ENCODE results near the gene WDR31.
A peak's percentile ranks its signal among the peaks of the same experiment; 100 is the strongest.
"Not testable (repeated sequence)": the region's sequence is repeated elsewhere in the genome, so short reads cannot be mapped to it uniquely, and the experiment has no call there.

WDR31 gene

GRCh38 chr9:113340011-113340699, at the start of gene WDR31:
TSS of gene WDR31 (minus strand) at chr9:113340275. CDS start at chr9:113332022, 8,253 bp downstream.
- Histone ChIP-seq H3K36me3 (no peaks in the 10 kb centered on the region), H4K20me1 (no peaks in the 10 kb centered on the region), H3K4me2 (peak within 1 kb of the TSS; percentile 73 to 96 (median 91)), H3K4me3 (peak within 1 kb of the TSS; percentile 67 to 89 (median 74)), H3K27me3 (no peaks in the 10 kb centered on the region), H3K27ac (peak within 1 kb of the TSS; percentile 11 to 67 (median 55); a peak in 21 of 22 replicates), H3K9ac (peak within 1 kb of the TSS; percentile 65 to 84 (median 76); a peak in 21 of 22 replicates), H3K9me3 (replicated peaks in 1 of 11) (no peaks in the 10 kb centered on the region), H3K4me1 (peaks cover 20 to 26% (median 24%) of the 10 kb centered on the region in 10 experiments)
- TF ChIP-seq Cebpa-rat (IDR thresholded peaks at IDR 0.05) = no peak

- Histone ChIP-seq H4K20me1 (no peaks in the 10 kb centered on the region; a peak in 1 of 22 replicates), H3K27ac (no peak overlapping the region), H3K4me2 (no peak overlapping the region), H3K27me3 (no peaks in the 10 kb centered on the region), H3K36me3 (peaks cover 52 to 78% (median 72%) of the 10 kb centered on the region in 11 experiments), H3K4me1 (peaks cover 11 to 45% (median 21%) of the 10 kb centered on the region in 10 experiments; a peak in 18 of 20 replicates), H3K9ac (no peak overlapping the region), H3K4me3 (no peak overlapping the region), H3K9me3 (replicated peaks in 1 of 11) (no peaks in the 10 kb centered on the region)
- no peak for TF ChIP-seq Cebpa-rat (IDR thresholded peaks at IDR 0.05)
These were observed 49.4 kb upstream of the WDR31 start for GRCh38 chr9:113389451-113389850.

GRCh38 chr9:113388833-113389232, 48.8 kb upstream of the WDR31 start:
- Histone ChIP-seq H3K27ac (no peak overlapping the region), H4K20me1 (no peaks in the 10 kb centered on the region; a peak in 1 of 22 replicates)

GRCh38 chr9:113387560-113388230, 47.6 kb upstream of the WDR31 start:
- Histone ChIP-seq H4K20me1 (no peaks in the 10 kb centered on the region; a peak in 1 of 22 replicates), H3K36me3 (peaks cover 52 to 69% (median 59%) of the 10 kb centered on the region in 11 experiments), H3K4me3 (no peak overlapping the region), H3K27me3 (no peaks in the 10 kb centered on the region), H3K9me3 (replicated peaks in 1 of 11) (no peaks in the 10 kb centered on the region), H3K9ac (peak overlapping the region in 6 of 11 experiments; percentile 7 to 37 (median 22); a peak in 7 of 22 replicates), H3K4me1 (peaks cover 11 to 50% (median 22%) of the 10 kb centered on the region in 10 experiments; a peak in 18 of 20 replicates), H3K4me2 (peak overlapping the region in 7 of 11 experiments; percentile 12 to 74 (median 37); a peak in 10 of 22 replicates), H3K27ac (peak overlapping the region in 6 of 11 experiments; percentile 0 to 74 (median 33); a peak in 9 of 22 replicates)
- TF ChIP-seq Cebpa-rat (IDR thresholded peaks at IDR 0.05) = no peak

More at GRCh38 chr9:113388833-113389232, 48.8 kb upstream of the WDR31 start:
- H3K4me3 ChIP-seq = no peak overlapping the region
- H3K27me3 ChIP-seq = no peaks in the 10 kb centered on the region
- peaks cover 11 to 50% (median 22%) of the 10 kb centered on the region in 10 experiments; a peak in 18 of 20 replicates for H3K4me1 ChIP-seq
- H3K4me2 ChIP-seq = no peak overlapping the region; a peak in 1 of 22 replicates
- no peak for TF ChIP-seq Cebpa-rat (IDR thresholded peaks at IDR 0.05)
- peaks cover 52 to 78% (median 71%) of the 10 kb centered on the region in 11 experiments for H3K36me3 ChIP-seq
- H3K9ac ChIP-seq = peak overlapping the region in 1 of 11 experiments; percentile 18; a peak in 1 of 22 replicates
- no peaks in the 10 kb centered on the region for H3K9me3 ChIP-seq (replicated peaks in 1 of 11)

- H3K9me3 ChIP-seq (replicated peaks in 1 of 11) = no peaks in the 10 kb centered on the region
- peak overlapping the region in 6 of 11 experiments; percentile 29 to 74 (median 59); a peak in 11 of 22 replicates for H3K4me2 ChIP-seq
- H3K9ac ChIP-seq = peak overlapping the region in 1 of 11 experiments; percentile 41; a peak in 2 of 22 replicates
- H4K20me1 ChIP-seq = no peaks in the 10 kb centered on the region; a peak in 1 of 22 replicates
- peaks cover 44 to 60% (median 51%) of the 10 kb centered on the region in 11 experiments for H3K36me3 ChIP-seq
- H3K4me1 ChIP-seq = peaks cover 11 to 55% (median 22%) of the 10 kb centered on the region in 10 experiments; a peak in 18 of 20 replicates
- 0 out of 20 replicates have a peak overlapping the region, but pooled peaks of 1 of the 10 experiments have one; percentile 10 for H3K4me3 ChIP-seq
- TF ChIP-seq Cebpa-rat (IDR thresholded peaks at IDR 0.05) = no peak
- H3K27ac ChIP-seq = peak overlapping the region in 4 of 11 experiments; percentile 26 to 74 (median 49); a peak in 7 of 22 replicates
- no peaks in the 10 kb centered on the region for H3K27me3 ChIP-seq
These were observed 46.7 kb upstream of the WDR31 start for GRCh38 chr9:113386571-113387393.

GRCh38 chr9:113381909-113382411, 41.9 kb upstream of the WDR31 start:
- no peaks in the 10 kb centered on the region for H4K20me1 ChIP-seq
- H3K27me3 ChIP-seq = no peaks in the 10 kb centered on the region
- H3K9ac ChIP-seq = no peak overlapping the region
- H3K4me3 ChIP-seq = no peak overlapping the region
- H3K4me1 ChIP-seq = peaks cover 5 to 48% (median 17%) of the 10 kb centered on the region in 10 experiments; a peak in 19 of 20 replicates
- peaks cover 1 to 14% (median 3%) of the 10 kb centered on the region in 11 experiments; a peak in 16 of 22 replicates for H3K36me3 ChIP-seq
- no peak for TF ChIP-seq Cebpa-rat (IDR thresholded peaks at IDR 0.05)
- no peaks in the 10 kb centered on the region for H3K9me3 ChIP-seq (replicated peaks in 1 of 11)
- H3K27ac ChIP-seq = no peak overlapping the region
- no peak overlapping the region for H3K4me2 ChIP-seq

- H3K4me1 ChIP-seq = peaks cover 5 to 43% (median 13%) of the 10 kb centered on the region in 10 experiments; a peak in 19 of 20 replicates
- H4K20me1 ChIP-seq; H3K27ac ChIP-seq; H3K4me2 ChIP-seq; H3K4me3 ChIP-seq; H3K27me3 ChIP-seq; H3K36me3 ChIP-seq; H3K9ac ChIP-seq; H3K9me3 ChIP-seq (replicated peaks in 1 of 11): not testable (repeated sequence)
These were observed 41.4 kb upstream of the WDR31 start for GRCh38 chr9:113381441-113381840.

GRCh38 chr9:113380869-113381378, 40.8 kb upstream of the WDR31 start:
- Histone ChIP-seq H3K4me1 (peaks cover 9 to 42% (median 16%) of the 10 kb centered on the region in 10 experiments), H3K9me3 (replicated peaks in 1 of 11) (no peaks in the 10 kb centered on the region), H4K20me1 (no peaks in the 10 kb centered on the region), H3K27me3 (no peaks in the 10 kb centered on the region), H3K36me3 (peaks cover 0 to 5% (median 0%) of the 10 kb centered on the region in 11 experiments; a peak in 3 of 22 replicates), H3K4me3 (no peak overlapping the region), H3K4me2 (peak overlapping the region in 10 of 11 experiments; percentile 7 to 57 (median 40); a peak in 13 of 22 replicates), H3K9ac (no peak overlapping the region), H3K27ac (peak overlapping the region in 1 of 11 experiments; percentile 25; a peak in 1 of 22 replicates)
- no peak for TF ChIP-seq Cebpa-rat (IDR thresholded peaks at IDR 0.05)

GRCh38 chr9:113379829-113380210, 39.7 kb upstream of the WDR31 start:
- not testable (repeated sequence) for H3K27ac ChIP-seq; H3K4me2 ChIP-seq; H3K9me3 ChIP-seq (replicated peaks in 1 of 11); H3K36me3 ChIP-seq; H3K4me3 ChIP-seq; H4K20me1 ChIP-seq; H3K9ac ChIP-seq; H3K27me3 ChIP-seq
- peaks cover 15 to 41% (median 22%) of the 10 kb centered on the region in 10 experiments for H3K4me1 ChIP-seq

- H3K4me2 ChIP-seq, H3K9ac ChIP-seq: not testable (repeated sequence)
These were observed 39.2 kb upstream of the WDR31 start for GRCh38 chr9:113379094-113379828.

More at GRCh38 chr9:113379094-113379828, 39.2 kb upstream of the WDR31 start:
- H3K27me3 ChIP-seq; H3K4me3 ChIP-seq; H3K9me3 ChIP-seq (replicated peaks in 1 of 11); H3K27ac ChIP-seq: not testable (repeated sequence)
- Histone ChIP-seq H3K4me1 (peaks cover 15 to 35% (median 19%) of the 10 kb centered on the region in 10 experiments), H3K36me3 (peaks cover 3 to 13% (median 10%) of the 10 kb centered on the region in 11 experiments), H4K20me1 (peaks cover 0 to 12% (median 0%) of the 10 kb centered on the region in 11 experiments; a peak in 3 of 22 replicates)

All from BLaER1 treated with 17β-estradiol and CSF1 and Interleukin-3, amounts not matched to agents 10 nM and 100 nM (cell line).